Large intestine (tissue), 3 donors: Measurements from ENCODE around the gene KCNG3. TPM values are rescaled to one million over a fixed set of nuclear protein-coding genes. Genes with fewer than 3 reads are reported as not detected.

Experiments used
- DNase-seq, 2 donors: peaks; one replicate each; pipeline versions ENCODE4 v3.0.0 to v3.0.0-alpha.2; 2013
- H3K27ac ChIP-seq: one replicate; pipeline ENCODE4 v1.5.1; 2013; ENCODE audit warnings: low read length
- H3K27me3 ChIP-seq: 2 replicates; pipeline ENCODE4 v1.6.1; 2013; ENCODE audit warnings: low read length; ENCODE audit not compliant: control insufficient read depth, insufficient read depth
- H3K36me3 ChIP-seq: 2 replicates; pipeline ENCODE4 v1.6.1; 2013; ENCODE audit warnings: low read length; ENCODE audit not compliant: control insufficient read depth, insufficient read depth
- H3K4me1 ChIP-seq: one replicate; pipeline ENCODE4 v1.6.1; 2013; ENCODE audit warnings: low read length; ENCODE audit not compliant: control insufficient read depth, insufficient read depth
- H3K4me3 ChIP-seq: one replicate; pipeline ENCODE4 v1.5.1; 2013; ENCODE audit warnings: low read length
- H3K9me3 ChIP-seq: one replicate; pipeline ENCODE4 v1.6.1; 2013; ENCODE audit warnings: mild to moderate bottlenecking, low read depth, low read length, moderate library complexity; ENCODE audit not compliant: control insufficient read depth
- WGBS: methylation state at CpG from one replicate; pipeline ENCODE4 v1.1.5; 2013; ENCODE audit warnings: low lambda C conversion rate; ENCODE audit not compliant: insufficient coverage; 5-methylcytosine and 5-hydroxymethylcytosine counted together
- polyA plus RNA-seq: library from polyadenylated mRNA; unstranded; fragments of 120-200 nt; gene quantifications from one replicate; pipeline ENCODE4 v1.2.1, GENCODE V29; 2013

Gene KCNG3
- polyA plus RNA-seq, 1 donor: 0.21 TPM

DNA sequence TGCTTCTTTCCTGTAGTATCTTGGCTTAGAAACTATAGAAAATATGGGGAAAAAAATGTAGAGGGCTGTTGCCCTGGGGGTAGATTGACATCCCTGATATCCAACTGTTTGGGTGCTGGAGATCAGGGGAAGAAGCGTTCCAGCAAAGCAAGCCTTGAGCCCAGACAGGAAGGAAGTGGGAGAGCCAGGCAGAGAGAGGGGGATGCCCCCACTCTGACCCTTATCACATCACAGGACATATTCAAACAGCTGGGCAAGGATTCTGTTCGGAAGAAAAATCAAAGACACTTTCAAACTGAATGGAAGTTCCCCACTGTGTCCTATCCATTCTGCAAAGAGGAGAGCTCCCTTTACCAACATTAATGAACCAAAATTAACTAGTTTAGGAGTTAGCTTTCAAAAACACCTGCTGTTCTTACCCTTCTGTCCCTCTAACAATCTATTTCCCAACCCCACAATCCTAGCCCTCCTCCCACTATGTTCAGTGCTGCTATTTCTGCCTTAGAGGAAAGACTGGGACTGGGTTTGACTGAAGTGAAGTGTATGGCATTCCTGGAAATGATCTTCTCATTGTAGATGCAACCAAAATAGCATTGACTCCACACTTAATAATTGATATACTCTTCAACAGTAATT, 16.9 kb upstream of the KCNG3 start:
- H3K27me3 ChIP-seq: no peaks in the 10 kb centered on the region
- DNase-seq: no peak
- H3K4me1 ChIP-seq: no peaks in the 10 kb centered on the region
- no peak overlapping the region for H3K4me3 ChIP-seq
- WGBS: no CpG with 5 or more reads among the region's 2 CpGs
- H3K27ac ChIP-seq: no peak overlapping the region
- H3K9me3 ChIP-seq: no peaks in the 10 kb centered on the region
- no peaks in the 10 kb centered on the region for H3K36me3 ChIP-seq

DNA sequence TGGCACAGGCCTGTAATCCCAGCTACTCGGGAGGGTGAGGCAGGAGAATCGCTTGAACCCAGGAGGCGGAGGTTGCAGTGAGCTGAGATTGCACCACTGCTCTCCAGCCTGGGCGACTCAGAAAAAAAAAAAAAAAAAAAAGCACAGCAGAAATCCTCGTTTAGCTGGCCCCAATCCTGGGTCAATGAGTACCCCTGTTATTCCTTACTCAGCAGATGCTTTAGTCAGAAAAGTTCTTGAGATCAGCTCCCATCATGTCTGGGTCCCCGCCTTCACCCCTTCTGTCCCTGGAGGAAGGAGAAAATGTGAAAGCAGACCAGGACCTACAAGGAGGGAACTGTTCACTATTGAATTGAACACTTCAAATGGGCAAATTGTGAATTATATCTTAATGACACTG, 16.4 kb upstream of the KCNG3 start:
- Histone ChIP-seq H3K36me3 (no peaks in the 10 kb centered on the region), H3K27ac (no peak overlapping the region), H3K4me1 (no peaks in the 10 kb centered on the region), H3K4me3 (no peak overlapping the region), H3K9me3 (no peaks in the 10 kb centered on the region), H3K27me3 (no peaks in the 10 kb centered on the region)
- DNase-seq: no peak
- no CpG with 5 or more reads among the region's 6 CpGs for WGBS

DNA sequence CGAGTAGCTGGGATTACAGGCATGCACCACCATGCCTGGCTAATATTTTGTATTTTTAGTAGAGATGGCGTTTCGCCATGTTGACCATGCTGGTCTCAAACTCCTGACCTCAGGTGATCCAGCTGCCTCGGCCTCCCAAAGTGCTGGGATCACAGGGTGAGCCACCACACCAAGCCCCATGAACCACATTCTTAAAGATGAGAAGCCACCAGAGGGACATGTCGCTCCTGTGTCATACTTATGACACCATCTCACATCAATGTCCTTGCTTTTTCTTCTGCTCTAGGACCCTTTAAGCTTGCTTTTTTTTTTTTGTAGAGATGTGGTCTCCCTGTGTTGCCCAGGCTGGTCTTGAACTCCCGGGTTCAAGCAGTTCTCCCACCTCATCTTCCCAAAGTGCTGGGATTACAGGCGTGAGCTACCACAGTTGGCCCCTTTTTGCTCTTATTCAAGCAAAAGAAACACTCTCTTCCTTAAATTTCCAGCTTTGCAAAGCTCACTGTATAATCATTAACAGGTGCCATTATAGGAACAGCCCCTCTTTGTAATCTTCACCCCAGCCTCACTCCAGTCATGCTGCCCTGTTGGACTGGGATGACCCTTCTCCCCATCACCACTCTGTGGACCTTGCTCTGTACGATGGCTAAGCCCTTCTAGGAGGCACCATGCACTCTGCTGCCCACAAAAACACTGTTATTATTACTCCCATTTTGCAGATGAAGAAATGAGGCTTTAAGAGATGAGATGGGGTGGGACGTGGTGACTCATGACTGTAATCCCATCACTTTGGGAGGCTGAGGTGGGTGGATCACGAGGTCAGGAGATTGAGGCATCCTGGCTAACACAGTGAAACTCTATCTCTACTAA, 10.8 kb upstream of the KCNG3 start:
- H3K27ac ChIP-seq: no peak overlapping the region
- no peaks in the 10 kb centered on the region for H3K9me3 ChIP-seq
- no peaks in the 10 kb centered on the region for H3K36me3 ChIP-seq
- peak; percentile 63 to 75 for DNase-seq
- no CpG with 5 or more reads among the region's 10 CpGs for WGBS
- no peaks in the 10 kb centered on the region for H3K4me1 ChIP-seq
- H3K27me3 ChIP-seq: no peaks in the 10 kb centered on the region
- no peak overlapping the region for H3K4me3 ChIP-seq

DNA sequence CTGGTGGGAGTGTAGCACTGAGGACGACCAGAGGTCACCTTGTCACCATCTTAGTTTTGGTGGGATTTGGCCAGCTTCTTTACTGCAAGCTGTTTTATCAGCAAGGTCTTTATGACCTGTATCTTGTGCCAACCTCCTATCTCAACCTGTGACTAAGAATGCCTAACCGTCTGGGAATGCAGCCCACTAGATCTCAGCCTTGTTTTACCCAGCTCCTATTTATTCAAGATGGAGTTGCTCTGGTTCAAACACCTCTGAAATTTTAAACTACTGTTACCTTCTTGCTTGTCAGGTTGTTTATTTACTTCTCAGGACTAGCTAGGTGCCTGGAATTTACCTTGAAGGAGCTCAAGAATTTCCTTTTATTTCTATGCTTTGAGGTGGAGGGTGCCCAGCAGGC, 9.5 kb upstream of the KCNG3 start:
- no peak overlapping the region for H3K4me3 ChIP-seq
- H3K27me3 ChIP-seq: no peaks in the 10 kb centered on the region
- H3K4me1 ChIP-seq: no peaks in the 10 kb centered on the region
- no peaks in the 10 kb centered on the region for H3K9me3 ChIP-seq
- DNase-seq: no peak
- WGBS: no CpG with 5 or more reads among the region's 2 CpGs
- H3K27ac ChIP-seq: no peak overlapping the region
- no peaks in the 10 kb centered on the region for H3K36me3 ChIP-seq

DNA sequence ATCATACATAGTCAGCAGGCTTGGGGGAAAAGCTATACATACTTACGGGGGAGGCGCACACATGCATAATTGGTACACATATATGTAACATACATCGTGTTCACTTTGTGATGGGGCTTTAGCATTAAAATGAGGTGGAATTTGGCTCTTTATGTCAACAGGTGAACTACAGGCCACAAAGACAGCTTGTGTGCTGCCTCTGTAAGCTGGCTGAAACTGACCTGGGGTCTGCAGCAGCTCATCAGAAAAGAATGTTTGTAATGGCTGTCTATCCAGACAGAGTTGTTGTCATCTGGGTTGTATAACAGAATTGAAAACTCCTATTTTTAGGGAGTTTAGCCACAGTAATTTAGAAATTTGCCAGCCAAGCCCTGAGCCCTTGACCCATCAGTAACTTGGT, 4.7 kb upstream of the KCNG3 start:
- no peaks in the 10 kb centered on the region for H3K36me3 ChIP-seq
- no peak for DNase-seq
- no peak overlapping the region for H3K27ac ChIP-seq
- WGBS: no CpG with 5 or more reads among the region's 3 CpGs
- H3K4me1 ChIP-seq: no peaks in the 10 kb centered on the region
- no peak overlapping the region for H3K4me3 ChIP-seq
- no peaks in the 10 kb centered on the region for H3K9me3 ChIP-seq
- peaks cover 7% of the 10 kb centered on the region for H3K27me3 ChIP-seq

DNA sequence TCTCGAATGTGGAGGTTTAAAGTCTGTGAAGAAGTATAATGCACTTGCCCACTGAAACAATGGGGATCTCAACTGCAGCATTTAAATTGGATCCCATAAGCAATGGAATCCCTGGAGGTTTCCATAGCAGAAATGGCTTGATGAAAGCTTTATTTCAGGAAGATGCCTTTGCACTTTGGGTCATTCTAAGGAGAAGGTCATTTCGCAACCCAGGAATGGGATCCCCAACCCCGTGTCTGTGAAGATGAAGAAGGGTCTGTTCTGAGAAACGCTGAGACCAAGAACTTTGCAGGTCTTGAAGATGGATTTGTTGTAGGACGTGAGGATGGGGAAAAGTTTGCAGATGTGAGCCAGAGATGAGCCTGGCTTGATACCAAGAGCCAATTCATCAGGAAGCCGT, 1.8 kb upstream of the KCNG3 start:
- Histone ChIP-seq H3K27ac (no peak overlapping the region), H3K9me3 (peaks cover 8% of the 10 kb centered on the region), H3K36me3 (no peaks in the 10 kb centered on the region), H3K4me1 (no peaks in the 10 kb centered on the region), H3K4me3 (no peak overlapping the region), H3K27me3 (peaks cover 31% of the 10 kb centered on the region)
- no peak for DNase-seq
- WGBS: 57% methylated on average over 1 of the region's 6 CpGs

DNA sequence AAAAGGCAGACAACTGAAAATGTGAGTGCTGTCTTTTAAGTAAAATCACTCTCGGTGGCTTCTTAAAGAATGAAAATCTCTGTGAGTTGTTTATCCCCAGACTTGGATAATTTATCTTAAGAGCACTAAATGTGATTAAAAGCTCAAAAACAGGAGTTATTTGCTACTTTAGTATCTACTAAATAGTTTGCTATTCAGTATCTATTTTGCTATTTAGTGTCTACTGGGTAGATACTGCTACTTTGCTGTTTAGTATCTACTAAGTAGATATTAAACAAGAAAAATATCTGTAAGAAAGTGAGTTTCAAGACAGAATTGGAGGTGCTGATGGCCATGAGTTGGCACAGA, 1.4 kb upstream of the KCNG3 start:
- DNase-seq: no peak
- H3K27me3 ChIP-seq: peaks cover 33% of the 10 kb centered on the region
- no peak overlapping the region for H3K4me3 ChIP-seq
- WGBS: no CpG with 5 or more reads among the region's 1 CpG
- H3K9me3 ChIP-seq: peaks cover 8% of the 10 kb centered on the region
- no peaks in the 10 kb centered on the region for H3K4me1 ChIP-seq
- H3K36me3 ChIP-seq: no peaks in the 10 kb centered on the region
- H3K27ac ChIP-seq: no peak overlapping the region

DNA sequence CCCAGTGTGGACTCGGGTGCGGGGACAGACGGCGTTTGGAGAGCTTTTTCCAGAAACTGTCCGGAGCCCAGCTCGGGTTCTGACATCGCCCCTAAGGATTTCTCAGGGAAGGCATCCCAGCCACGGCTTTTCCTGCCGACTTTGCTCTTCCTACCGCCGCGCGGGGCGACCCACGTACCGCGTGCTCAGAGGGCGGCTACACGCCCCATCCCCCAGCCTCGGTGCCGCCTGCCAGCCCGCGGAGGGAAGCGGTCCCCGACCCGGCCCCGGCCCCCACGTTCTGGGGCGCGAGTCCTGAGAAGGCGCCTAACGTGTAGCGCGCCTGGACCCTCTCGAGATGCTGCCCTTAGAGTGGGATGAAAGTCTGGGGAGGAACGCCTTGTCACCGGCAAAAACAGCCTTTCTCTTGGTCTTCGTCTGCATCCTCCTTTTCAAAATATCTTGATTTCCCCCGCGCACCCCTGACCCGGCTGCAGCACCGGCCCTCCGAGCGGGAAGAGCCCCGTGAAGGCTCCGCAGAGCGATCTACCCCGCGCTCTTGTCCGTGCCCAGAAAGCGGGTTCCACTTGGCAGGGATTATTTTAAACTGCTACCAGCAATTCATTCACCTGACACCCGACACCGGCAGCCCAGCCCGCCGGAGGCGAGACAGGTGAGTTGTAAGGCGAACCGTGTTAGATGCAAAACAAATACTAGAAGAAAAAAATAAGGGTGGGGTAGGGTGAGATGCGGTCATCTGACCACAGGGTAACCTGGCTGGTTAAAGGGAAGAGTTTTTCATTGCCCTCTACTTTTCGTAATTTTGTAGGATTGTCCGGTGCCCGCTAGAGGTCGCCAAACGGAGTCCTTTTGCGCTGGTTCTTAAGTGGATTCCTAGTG, 812 bp upstream of the KCNG3 start:
- peaks cover 33% of the 10 kb centered on the region for H3K27me3 ChIP-seq

DNA sequence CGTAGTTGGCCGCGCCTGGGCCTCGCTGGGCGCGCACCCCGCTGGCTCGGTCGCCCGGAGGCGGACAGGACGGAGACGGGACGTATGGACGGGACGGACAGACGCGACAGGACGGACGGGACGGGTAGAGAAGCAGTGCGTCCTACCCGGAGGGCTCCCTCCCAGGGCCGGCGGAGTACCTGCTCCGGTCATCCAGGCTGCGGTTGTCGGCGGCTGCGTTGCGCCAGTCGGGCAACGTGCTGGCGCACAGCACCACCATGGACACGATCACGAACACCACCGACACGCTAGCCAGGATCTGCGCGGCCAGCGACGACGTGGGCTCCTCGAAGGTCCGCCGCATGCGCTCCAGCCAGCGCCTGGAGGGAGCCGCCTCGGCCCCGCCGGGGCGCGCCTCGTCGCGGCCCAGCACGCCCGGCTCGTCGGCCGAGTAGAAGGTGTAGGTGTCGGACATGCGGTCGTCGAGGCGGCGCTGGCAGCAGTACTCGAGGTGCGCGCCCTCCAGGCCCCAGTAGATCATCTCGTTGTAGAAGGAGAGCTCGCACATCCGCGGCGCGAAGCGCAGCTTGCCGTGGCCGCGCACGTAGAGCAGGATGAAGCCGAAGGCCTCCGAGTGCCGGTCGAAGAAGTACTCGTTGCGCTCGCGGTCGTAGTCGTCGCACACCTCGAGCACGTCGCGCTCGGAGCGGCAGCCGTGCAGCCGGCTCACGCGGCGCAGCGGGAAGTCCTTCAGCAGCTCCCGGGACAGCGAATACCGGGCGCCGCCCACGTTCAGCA, 903 bp downstream of the KCNG3 start:
- Histone ChIP-seq H3K27ac (no peak overlapping the region), H3K4me3 (peak overlapping the region; percentile 23), H3K27me3 (peaks cover 33% of the 10 kb centered on the region), H3K9me3 (peaks cover 8% of the 10 kb centered on the region), H3K4me1 (no peaks in the 10 kb centered on the region), H3K36me3 (no peaks in the 10 kb centered on the region)
- no CpG with 5 or more reads among the region's 111 CpGs for WGBS
- DNase-seq: peak; percentile 55 to 68

More for the DNA sequence above, 812 bp upstream of the KCNG3 start:
- peak; percentile 64 to 79 for DNase-seq
- Histone ChIP-seq H3K4me3 (peak overlapping the region; percentile 50), H3K36me3 (no peaks in the 10 kb centered on the region), H3K27ac (peak overlapping the region; percentile 13), H3K9me3 (peaks cover 8% of the 10 kb centered on the region), H3K4me1 (no peaks in the 10 kb centered on the region)
- WGBS: 0% methylated on average over 7 of the region's 65 CpGs

DNA sequence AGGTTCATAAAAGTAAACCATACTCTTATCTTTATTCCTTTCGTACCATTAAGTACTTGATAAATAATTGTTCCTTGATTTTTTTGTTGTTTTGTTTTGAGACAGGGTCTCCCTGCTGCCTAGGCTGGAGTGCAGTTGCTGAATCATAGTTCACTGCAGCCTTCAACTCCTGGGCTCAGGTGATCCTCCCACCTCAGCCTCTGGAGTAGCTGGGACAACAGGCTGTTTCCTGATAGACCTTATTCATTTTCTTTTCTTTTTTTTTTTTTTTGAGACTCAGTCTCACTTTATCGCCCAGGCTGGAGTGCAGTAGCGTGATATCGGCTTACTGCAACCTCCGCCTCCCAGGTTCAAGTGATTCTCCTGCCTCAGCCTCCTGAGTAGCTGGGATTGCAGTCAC, 5.5 kb downstream of the KCNG3 start:
- Histone ChIP-seq H3K36me3 (no peaks in the 10 kb centered on the region), H3K27me3 (peaks cover 26% of the 10 kb centered on the region), H3K27ac (no peak overlapping the region), H3K9me3 (peaks cover 8% of the 10 kb centered on the region), H3K4me1 (no peaks in the 10 kb centered on the region), H3K4me3 (no peak overlapping the region)
- DNase-seq: no peak
- WGBS: no CpG with 5 or more reads among the region's 5 CpGs
